Measurements from ENCODE around the gene VWA7.
"Not testable (repeated sequence)": the region's sequence is repeated elsewhere in the genome, so short reads cannot be mapped to it uniquely, and the experiment has no call there.

The VWA7 gene

GRCh38 chr6:31801031-31801927 is 24.2 kb upstream of the VWA7 start:
- not testable (repeated sequence) for DNase-seq

GRCh38 chr6:31799781-31800180 is 22.7 kb upstream of the VWA7 start:
- no peak for DNase-seq

- no peak for DNase-seq
Measured at GRCh38 chr6:31797588-31797987, 20.5 kb upstream of the VWA7 start.

- no peak for DNase-seq
Measured at GRCh38 chr6:31796993-31797385, 19.9 kb upstream of the VWA7 start.

- peak in 13 of 14 donors; percentile 59 to 93 (median 84) for DNase-seq
Measured at GRCh38 chr6:31795616-31796298, 18.6 kb upstream of the VWA7 start, which contains the start of gene VARS1. TSS of gene VARS1 (minus strand) at chr6:31795752. CDS start at chr6:31795217, 535 bp downstream.

- peak in 1 of 14 donors; percentile 58 for DNase-seq
Measured at GRCh38 chr6:31794866-31795615, 17.9 kb upstream of the VWA7 start.

GRCh38 chr6:31794294-31794865 is 17.3 kb upstream of the VWA7 start:
- DNase-seq = no peak

GRCh38 chr6:31793927-31794245 is 16.8 kb upstream of the VWA7 start:
- not testable (repeated sequence) for DNase-seq

GRCh38 chr6:31792761-31793171 is 15.6 kb upstream of the VWA7 start:
- no peak for DNase-seq

- no peak for DNase-seq
Measured at GRCh38 chr6:31792090-31792374, 14.9 kb upstream of the VWA7 start.

GRCh38 chr6:31791324-31792089 is 14.4 kb upstream of the VWA7 start:
- peak in 1 of 14 donors; percentile 16 for DNase-seq

GRCh38 chr6:31785475-31785874 is 8.3 kb upstream of the VWA7 start:
- DNase-seq = no peak

GRCh38 chr6:31784098-31784925 is 7.2 kb upstream of the VWA7 start:
- DNase-seq = peak in 2 of 14 donors; percentile 27 to 35

- DNase-seq = no peak
Measured at GRCh38 chr6:31782126-31782855, 5.2 kb upstream of the VWA7 start.

GRCh38 chr6:31781244-31782125 is 4.4 kb upstream of the VWA7 start:
- DNase-seq = no peak

- DNase-seq = no peak
Measured at GRCh38 chr6:31780507-31781243, 3.5 kb upstream of the VWA7 start.

GRCh38 chr6:31779908-31780307 is 2.8 kb upstream of the VWA7 start:
- no peak for DNase-seq

All from C1 segment of cervical spinal cord (tissue), 14 donors.